ENCODE data around the gene EVA1B.
A peak's percentile ranks its signal among the peaks of the same experiment; 100 is the strongest.

The EVA1B gene

DNA sequence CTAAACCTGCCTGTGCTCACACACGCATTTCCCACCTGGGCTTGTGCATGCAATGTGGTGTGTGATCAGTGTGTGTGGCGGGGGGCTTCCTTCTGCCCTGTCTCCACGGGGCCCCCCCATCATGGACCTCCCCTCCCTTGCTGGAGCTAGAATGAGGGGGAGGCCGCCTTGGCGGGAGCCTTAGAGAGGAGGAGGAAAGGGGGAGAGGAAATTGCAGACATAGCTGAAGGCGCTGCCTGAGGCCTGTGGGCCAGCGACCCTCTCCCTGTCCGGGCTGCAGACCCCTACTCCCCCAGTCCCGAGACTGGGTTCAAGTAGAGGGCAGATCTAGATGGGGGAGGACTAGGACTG lies 883 bp upstream of the EVA1B start:
- no peak for DNase-seq (ENCODE audit: low spot score)
- TF ChIP-seq, protein P1, sequence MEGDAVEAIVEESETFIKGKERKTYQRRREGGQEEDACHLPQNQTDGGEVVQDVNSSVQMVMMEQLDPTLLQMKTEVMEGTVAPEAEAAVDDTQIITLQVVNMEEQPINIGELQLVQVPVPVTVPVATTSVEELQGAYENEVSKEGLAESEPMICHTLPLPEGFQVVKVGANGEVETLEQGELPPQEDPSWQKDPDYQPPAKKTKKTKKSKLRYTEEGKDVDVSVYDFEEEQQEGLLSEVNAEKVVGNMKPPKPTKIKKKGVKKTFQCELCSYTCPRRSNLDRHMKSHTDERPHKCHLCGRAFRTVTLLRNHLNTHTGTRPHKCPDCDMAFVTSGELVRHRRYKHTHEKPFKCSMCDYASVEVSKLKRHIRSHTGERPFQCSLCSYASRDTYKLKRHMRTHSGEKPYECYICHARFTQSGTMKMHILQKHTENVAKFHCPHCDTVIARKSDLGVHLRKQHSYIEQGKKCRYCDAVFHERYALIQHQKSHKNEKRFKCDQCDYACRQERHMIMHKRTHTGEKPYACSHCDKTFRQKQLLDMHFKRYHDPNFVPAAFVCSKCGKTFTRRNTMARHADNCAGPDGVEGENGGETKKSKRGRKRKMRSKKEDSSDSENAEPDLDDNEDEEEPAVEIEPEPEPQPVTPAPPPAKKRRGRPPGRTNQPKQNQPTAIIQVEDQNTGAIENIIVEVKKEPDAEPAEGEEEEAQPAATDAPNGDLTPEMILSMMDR (IDR thresholded peaks at IDR 0.05; ENCODE audit: extremely low read depth, missing control alignments) = no peak

DNA sequence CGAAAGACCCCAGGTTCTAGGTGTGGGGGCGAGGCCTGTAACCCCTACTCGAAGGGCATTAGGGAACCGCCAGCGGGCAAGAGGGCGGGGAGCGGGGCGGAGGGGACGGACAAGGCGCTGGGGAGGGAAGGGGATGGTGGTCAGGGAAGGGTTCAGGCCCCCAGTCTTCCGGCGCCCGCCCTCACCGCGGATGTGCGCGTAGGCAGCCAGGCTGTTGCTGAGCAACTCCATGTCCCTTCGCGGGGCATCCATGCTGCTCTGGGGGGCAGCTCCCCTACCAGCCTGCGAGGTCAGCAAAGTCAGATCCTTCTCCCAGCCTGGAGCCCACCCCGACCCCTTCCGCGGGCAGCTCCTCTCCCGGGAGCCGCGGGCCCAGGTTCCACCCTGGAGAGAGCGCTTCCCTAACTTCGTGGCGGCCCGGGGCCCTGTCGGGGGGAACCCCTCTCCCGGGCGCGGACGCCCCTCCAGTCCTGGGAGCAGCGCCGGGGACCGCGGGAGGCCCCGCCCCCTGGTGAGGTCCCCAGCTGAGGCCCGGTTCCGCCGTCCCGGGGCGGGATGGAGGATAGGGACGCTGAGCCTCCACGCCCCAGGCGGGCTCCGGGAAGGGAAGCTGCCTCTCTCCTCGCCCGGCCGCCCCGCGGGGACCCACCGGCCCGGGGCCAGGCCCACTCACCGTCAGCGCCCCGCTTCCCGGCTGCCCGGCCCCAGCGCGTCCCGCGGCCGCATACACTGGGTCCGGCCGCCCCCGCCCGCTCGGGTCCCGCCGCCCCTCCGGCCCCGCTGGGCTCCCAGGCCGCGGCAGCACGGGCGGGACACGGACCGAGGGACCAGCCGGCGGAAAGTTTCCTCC lies 434 bp downstream of the EVA1B start:
- TF ChIP-seq, protein P1 (IDR thresholded peaks at IDR 0.05; ENCODE audit: extremely low read depth, missing control alignments) = no peak
- DNase-seq (ENCODE audit: low spot score) = peak; percentile 83

DNA sequence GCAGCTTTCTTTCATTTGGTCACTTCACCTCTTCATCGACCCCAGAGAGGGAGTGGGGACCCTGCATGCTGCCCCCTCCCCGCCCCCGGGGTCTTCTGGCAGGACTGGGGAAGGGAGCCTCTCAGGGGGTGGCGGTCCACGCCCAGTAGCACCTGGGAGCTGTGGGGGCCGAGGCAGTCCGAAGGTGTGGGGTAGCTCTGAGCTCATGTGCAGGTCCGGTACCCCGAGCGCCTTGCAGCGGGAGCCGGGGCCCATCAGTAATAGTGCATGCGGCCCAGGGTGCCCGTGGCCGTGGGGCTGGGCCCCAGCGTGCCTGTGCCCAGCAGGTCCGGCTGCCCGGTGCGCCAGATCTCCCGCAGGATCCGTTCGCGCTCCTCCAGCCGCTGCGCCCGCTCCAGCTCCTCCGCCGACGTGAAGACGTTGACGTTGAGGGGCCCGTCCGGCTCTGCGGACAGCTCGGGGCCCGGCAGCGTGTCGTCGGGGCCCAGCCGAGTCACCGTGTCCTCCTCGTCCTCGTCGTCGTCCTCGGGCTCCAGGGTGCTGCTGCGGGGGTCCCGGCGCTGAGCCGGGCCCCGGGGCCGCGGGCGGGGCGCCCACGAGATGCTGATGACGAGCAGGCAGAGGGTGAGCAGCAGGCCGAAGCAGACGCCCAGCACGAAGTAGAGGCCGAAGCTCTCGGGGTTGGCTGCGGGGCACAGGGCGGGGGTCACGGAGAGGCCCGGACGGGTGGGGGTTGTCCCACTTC lies 1.2 kb downstream of the EVA1B start:
- TF ChIP-seq, protein P1 (IDR thresholded peaks at IDR 0.05; ENCODE audit: extremely low read depth, missing control alignments) = no peak

DNA sequence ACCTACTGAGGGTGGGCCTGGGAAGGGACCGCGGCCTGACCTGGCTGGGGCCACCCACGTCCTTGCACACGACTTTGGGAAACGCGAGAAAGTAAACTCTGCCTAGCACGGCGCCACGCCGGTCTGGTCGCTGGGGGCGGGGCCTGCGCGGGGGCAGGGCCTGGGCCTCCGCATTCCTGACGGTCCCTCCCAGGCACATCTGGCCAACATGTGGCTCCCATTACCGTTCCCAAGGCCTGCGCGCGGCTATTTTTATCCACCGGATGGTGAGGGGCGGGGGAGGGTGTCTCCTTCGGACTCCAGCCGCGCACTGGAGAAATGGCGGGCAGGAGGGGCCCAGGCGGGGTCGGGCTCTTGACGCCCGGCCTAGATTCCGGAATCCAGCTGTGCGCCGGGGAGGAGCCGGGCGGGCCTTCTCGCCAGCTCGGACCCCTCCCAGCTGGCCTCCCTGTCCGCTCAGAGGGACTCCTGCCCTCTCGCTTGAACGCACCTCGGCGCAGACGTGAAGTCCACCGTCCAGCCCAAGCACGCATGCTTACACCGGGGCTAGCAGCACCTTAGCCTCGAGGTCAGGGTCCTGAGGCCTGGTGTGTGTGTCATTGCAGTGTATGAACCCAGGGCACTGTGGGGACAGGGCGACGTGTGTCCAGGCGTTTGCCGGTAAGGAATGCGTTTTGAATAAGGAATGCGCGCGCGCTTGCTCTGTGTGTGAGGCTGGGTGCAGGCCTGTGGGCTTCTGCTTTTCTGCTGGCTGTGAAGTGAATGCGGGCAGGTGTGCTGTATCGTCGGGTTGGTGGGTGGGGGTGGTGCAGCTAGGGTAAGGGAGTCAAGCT lies 2.1 kb downstream of the EVA1B start:
- TF ChIP-seq, protein P1 (IDR thresholded peaks at IDR 0.05; ENCODE audit: extremely low read depth, missing control alignments) = no peak

More for the DNA sequence above, 1.2 kb downstream of the EVA1B start:
- no peak for DNase-seq (ENCODE audit: low spot score)

DNA sequence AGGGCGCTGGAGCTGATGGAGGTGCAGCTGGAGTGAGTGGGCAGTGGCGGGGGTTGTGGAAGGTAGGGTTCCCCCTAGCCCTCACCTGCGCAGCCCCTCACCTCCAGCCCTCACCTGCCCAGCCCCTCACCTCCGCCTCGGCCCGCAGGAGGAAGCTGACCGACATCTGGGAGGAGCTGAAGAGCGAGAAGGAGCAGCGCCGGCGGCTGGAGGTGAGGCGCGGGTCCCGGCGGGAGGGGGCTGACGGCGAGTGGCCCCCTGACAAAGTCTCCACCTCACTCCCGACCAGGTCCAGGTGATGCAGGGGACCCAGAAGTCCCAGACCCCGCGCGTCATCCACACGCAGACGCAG lies 2.7 kb downstream of the EVA1B start:
- TF ChIP-seq, protein P1 (IDR thresholded peaks at IDR 0.05; ENCODE audit: extremely low read depth, missing control alignments) = no peak
- DNase-seq (ENCODE audit: low spot score) = no peak

More for the DNA sequence above, 2.1 kb downstream of the EVA1B start:
- peak; percentile 61 for DNase-seq (ENCODE audit: low spot score)

DNA sequence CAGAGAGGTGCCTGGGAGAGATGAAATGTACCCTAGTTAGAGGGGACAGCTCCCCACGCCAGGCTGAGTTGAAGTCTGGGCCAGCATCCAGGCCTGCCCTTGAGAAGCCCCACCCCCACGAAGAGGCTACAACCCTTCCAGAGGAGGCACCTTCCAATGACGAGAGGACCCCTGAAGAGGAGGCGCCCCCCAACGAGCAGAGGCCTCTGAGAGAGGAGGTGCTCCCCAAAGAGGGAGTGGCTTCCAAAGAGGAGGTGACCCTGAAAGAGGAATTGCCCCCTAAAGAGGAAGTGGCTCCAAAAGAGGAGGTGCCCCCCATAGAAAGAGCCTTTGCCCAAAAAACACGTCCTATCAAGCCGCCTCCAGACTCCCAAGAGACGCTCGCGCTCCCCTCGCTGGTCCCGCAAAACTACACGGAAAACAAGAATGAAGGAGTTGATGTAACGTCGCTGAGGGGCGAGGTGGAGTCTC lies 3.1 kb downstream of the EVA1B start:
- TF ChIP-seq, protein P1 (IDR thresholded peaks at IDR 0.05; ENCODE audit: extremely low read depth, missing control alignments) = no peak
- peak; percentile 36 for DNase-seq (ENCODE audit: low spot score)
